Body of pancreas (tissue), 4 donors: ENCODE measurements around the gene SYNRG. TPM values are rescaled to one million over a fixed set of nuclear protein-coding genes. Genes with fewer than 3 reads are reported as not detected.

Experiments used
- ATAC-seq: fragments of 150-250 bp; one replicate; pipeline ENCODE4 v1.9.1; 2016
- DNase-seq, 4 donors: peaks; one replicate each; pipeline ENCODE4 v3.0.0-alpha.2; 2019
- H3K27ac ChIP-seq, 4 donors: fragments of 200-600 bp; sonication (generic); 1 replicate in 3 of 4; 2 replicates in 1 of 4; pipeline versions ENCODE4 v1.5.1 to v1.6.1; 2016 to 2019; ENCODE audit warnings: mild to moderate bottlenecking in 1 of 4, mixed read lengths in 1 of 4, moderate library complexity in 1 of 4
- H3K27me3 ChIP-seq, 2 donors: fragments of 200-600 bp; sonication (generic); one replicate each; pipeline ENCODE4 v1.6.0; 2016; ENCODE audit warnings: mild to moderate bottlenecking in 1 of 2
- H3K36me3 ChIP-seq, 2 donors: fragments of 200-600 bp; sonication (generic); replicated peaks in 1 of 2; 2 replicates each; pipeline ENCODE4 v1.5.1; 2016; ENCODE audit warnings: low read depth in 2 of 2; ENCODE audit not compliant: insufficient read depth in 1 of 2
- H3K4me1 ChIP-seq: fragments of 200-600 bp; sonication (generic); one replicate; pipeline ENCODE4 v1.6.0; 2016
- H3K4me3 ChIP-seq, 2 donors: fragments of 200-600 bp; sonication (generic); 1 replicate in 1 of 2; 2 replicates in 1 of 2; pipeline ENCODE4 v1.5.1; 2016 to 2019
- H3K9me3 ChIP-seq, 3 donors: fragments of 200-600 bp; sonication (generic); 1 replicate in 2 of 3; 2 replicates in 1 of 3; pipeline ENCODE4 v1.5.1; 2016
- POLR2A ChIP-seq, 3 donors: fragments of 450-650 bp; IDR thresholded peaks; one replicate each; pipeline ENCODE4 v1.6.1; 2016; ENCODE audit warnings: antibody characterized with exemption in 3 of 3, mild to moderate bottlenecking in 2 of 3
- WGBS, 2 donors: methylation state at CpG; one replicate each; pipeline ENCODE4 v1.1.5; 2017; 5-methylcytosine and 5-hydroxymethylcytosine counted together
- intact Hi-C: fragments of 100-400 bp; cut with DNase I; formaldehyde crosslinking; loops from one replicate; pipeline ENCODE4 v1.15.1; 2023
- total RNA-seq, 2 donors: library from RNA; depleted of rRNA; stranded (reverse); fragments of >200 nt; gene quantifications; one replicate each; pipeline ENCODE4 v1.1.0, GENCODE V29; 2016
- TF ChIP-seq, protein P1 (sequence below), 7 experiments: fragments of 450-650 bp in 4 of 7; fragments of 200-600 bp in 3 of 7; sonication (generic) in 3 of 7; IDR thresholded peaks; one replicate each; pipeline ENCODE4 v1.5.1; 2016 to 2019; ENCODE audit warnings: antibody characterized with exemption in 7 of 7

The SYNRG gene
- total RNA-seq, 2 donors from 2014 or later = 14.2 to 21.3 TPM

DNA sequence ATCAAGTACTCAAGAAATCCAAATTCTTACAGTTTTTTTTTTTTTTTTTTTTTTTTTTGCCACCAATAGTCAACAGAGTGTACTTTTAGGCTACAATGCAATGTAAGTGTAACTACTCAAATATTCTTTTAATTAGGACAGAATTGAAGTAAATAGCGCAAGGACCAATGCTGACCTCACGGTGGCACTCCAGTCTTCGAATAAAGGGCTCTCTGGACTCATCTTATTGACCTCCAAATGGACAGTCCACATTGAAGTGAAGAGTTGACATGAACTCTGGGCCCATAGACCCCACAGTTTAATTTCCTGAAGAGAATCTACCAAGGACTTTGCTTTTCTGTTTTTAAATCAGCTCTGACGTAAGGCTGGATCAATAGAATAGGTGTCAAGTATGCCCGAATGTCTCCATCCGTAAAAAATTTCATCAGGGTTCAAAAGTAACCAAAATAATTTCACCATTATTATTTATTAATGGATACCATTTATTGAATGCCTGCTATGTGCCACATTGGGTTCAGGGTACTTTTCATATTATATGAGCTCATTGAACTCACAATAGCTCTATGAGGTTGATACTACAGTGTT, 41.3 kb upstream of the SYNRG start:
- 44 to 48% methylated on average over 6 of the region's 6 CpGs for WGBS, 2 donors
- Histone ChIP-seq H3K27me3 (no peaks in the 10 kb centered on the region), H3K4me1 (no peaks in the 10 kb centered on the region), H3K4me3 (no peak overlapping the region), H3K9me3 (no peaks in the 10 kb centered on the region), H3K36me3 (no peaks in the 10 kb centered on the region), H3K27ac (no peak overlapping the region)
- DNase-seq (peak; percentile 26 to 57 (median 41)), ATAC-seq (peak; percentile 71)
- TF ChIP-seq, protein P1, sequence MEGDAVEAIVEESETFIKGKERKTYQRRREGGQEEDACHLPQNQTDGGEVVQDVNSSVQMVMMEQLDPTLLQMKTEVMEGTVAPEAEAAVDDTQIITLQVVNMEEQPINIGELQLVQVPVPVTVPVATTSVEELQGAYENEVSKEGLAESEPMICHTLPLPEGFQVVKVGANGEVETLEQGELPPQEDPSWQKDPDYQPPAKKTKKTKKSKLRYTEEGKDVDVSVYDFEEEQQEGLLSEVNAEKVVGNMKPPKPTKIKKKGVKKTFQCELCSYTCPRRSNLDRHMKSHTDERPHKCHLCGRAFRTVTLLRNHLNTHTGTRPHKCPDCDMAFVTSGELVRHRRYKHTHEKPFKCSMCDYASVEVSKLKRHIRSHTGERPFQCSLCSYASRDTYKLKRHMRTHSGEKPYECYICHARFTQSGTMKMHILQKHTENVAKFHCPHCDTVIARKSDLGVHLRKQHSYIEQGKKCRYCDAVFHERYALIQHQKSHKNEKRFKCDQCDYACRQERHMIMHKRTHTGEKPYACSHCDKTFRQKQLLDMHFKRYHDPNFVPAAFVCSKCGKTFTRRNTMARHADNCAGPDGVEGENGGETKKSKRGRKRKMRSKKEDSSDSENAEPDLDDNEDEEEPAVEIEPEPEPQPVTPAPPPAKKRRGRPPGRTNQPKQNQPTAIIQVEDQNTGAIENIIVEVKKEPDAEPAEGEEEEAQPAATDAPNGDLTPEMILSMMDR (IDR thresholded peaks at IDR 0.05) = peak in 6 of 7 experiments; percentile 20 to 59 (median 51)
- TF ChIP-seq POLR2A (IDR thresholded peaks at IDR 0.05) = no peak
- intact Hi-C loops = loop anchor here (10.0 kb wide), 1 partner anchor 124 kb away; no protein-coding TSS in a partner anchor

DNA sequence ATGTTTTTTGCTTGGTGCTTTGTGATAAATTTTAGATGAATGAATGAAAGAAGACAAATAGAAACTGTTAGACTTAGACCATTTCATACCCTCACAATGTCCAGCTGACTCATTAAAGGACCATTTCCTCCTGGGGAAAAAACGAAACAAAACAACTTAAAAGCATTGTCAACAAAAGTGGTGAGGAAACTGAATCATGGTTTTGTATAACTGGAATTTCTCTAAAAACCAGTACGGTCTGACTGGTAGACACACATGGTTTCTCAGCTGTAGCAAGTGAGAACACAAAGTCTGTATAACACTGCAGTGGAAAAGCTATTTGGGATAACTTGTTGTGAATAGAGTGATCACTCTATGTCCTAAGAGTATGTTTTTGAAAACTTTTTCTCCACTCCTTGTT, 39.3 kb upstream of the SYNRG start:
- no peaks in the 10 kb centered on the region for H3K9me3 ChIP-seq
- no peak overlapping the region for H3K4me3 ChIP-seq
- WGBS, 2 donors = 36 to 45% methylated on average over 2 of the region's 2 CpGs
- DNase-seq = no peak
- no peak for TF ChIP-seq POLR2A (IDR thresholded peaks at IDR 0.05)
- TF ChIP-seq, protein P1 (IDR thresholded peaks at IDR 0.05) = no peak
- peak overlapping the region in 2 of 4 donors; percentile 38 to 47 for H3K27ac ChIP-seq
- intact Hi-C loops = no loop called here
- no peaks in the 10 kb centered on the region for H3K36me3 ChIP-seq
- H3K27me3 ChIP-seq = no peaks in the 10 kb centered on the region
- H3K4me1 ChIP-seq = peaks cover 13% of the 10 kb centered on the region
- ATAC-seq = no peak

DNA sequence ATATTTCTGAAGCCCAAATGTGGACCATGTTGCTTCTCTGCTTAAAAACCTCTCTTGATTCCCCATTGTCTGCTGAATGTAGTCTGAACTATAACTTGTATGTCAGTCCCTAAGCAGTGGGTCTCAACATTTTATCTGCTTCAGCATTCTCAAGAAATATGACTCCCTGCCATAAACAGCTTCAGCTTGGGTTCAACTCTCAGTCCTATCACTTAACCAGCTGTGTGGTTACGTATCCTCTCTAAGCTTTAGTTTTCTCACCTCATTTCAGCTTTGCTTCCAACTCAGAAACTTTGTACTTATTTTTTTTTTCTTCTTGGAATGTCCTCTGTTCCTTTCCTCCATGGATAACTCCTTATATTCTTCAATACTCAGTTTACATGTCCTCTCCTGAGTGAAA, 38.6 kb upstream of the SYNRG start:
- no peak overlapping the region for H3K27ac ChIP-seq
- DNase-seq (no peak), ATAC-seq (no peak)
- WGBS, 2 donors = 72 to 93% methylated on average over 1 of the region's 1 CpG
- intact Hi-C loops = no loop called here
- no peak overlapping the region for H3K4me3 ChIP-seq
- H3K27me3 ChIP-seq = no peaks in the 10 kb centered on the region
- H3K4me1 ChIP-seq = peaks cover 14% of the 10 kb centered on the region
- H3K36me3 ChIP-seq = no peaks in the 10 kb centered on the region
- H3K9me3 ChIP-seq = no peaks in the 10 kb centered on the region
- TF ChIP-seq POLR2A (IDR thresholded peaks at IDR 0.05) = no peak
- TF ChIP-seq, protein P1 (IDR thresholded peaks at IDR 0.05) = no peak

DNA sequence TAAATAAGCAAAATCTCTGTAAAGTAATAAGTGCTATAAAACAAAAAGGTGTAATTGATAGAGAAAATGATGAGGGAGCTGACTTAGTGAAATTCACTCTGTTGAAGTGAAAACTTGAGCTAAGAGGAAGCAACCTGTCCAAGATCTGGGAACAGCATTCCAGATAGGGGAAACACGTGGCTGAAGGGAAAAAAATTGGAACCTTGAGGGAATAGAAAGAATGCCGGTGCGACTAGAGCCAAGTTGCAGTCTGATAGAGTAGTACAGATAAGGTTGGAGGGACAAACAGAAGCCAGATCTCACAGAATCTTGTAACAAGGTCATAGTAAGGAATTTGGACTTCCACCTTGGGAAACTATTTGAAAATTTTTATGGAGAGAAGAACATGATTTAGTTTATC, 34.7 kb upstream of the SYNRG start:
- ATAC-seq = peak; percentile 72
- Histone ChIP-seq H3K9me3 (no peaks in the 10 kb centered on the region), H3K4me1 (peaks cover 27% of the 10 kb centered on the region), H3K36me3 (peaks cover 0 to 1% of the 10 kb centered on the region in 2 donors), H3K27ac (peak overlapping the region; percentile 58 to 90 (median 73)), H3K4me3 (no peak overlapping the region), H3K27me3 (no peaks in the 10 kb centered on the region)
- intact Hi-C loops = no loop called here
- no peak for TF ChIP-seq POLR2A (IDR thresholded peaks at IDR 0.05)
- TF ChIP-seq, protein P1 (IDR thresholded peaks at IDR 0.05) = no peak
- WGBS, 2 donors = 3 to 6% methylated on average over 3 of the region's 3 CpGs
- DNase-seq = peak; percentile 26 to 59 (median 47)
